GOT3 (cell line): ENCODE measurements around the gene UBASH3A.

Experiments
- DNase-seq: peaks from one replicate; lab custom pipeline; 2025; ENCODE audit warnings: mixed read lengths; lab: John Stamatoyannopoulos, UW

UBASH3A gene

DNA sequence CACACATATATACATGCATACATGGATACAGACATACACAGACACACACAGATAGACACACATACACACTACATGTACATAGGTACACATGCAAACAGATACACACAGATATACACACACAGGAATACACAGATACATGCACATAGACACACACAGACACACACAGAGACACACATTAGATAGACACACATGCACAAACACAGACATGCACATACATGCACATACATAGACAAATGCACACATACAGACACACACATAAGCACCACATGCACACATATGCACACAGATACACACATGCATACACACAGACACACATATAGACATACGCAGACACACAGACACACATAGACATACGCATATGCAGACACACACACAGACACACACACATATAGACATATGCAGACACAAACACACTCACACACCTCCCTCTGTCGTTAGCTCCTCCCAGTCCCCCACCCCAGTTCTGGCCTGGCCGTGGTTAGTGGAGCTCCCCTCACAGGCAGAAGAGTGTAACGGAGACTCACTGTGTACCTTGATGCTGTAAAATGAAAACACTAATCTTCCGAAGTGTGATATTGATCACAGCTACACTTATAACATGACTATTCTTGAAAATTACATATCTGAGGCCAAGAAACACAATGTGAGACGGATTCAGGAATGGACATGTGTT, 7.6 kb downstream of the UBASH3A start:
- DNase-seq, result no peak

- DNase-seq, result no peak
These were observed 8.4 kb downstream of the UBASH3A start for GRCh38 chr21:42411891-42412635.

- no peak for DNase-seq
These were observed 8.9 kb downstream of the UBASH3A start for GRCh38 chr21:42412636-42412933.

GRCh38 chr21:42413093-42413492, 9.4 kb downstream of the UBASH3A start:
- no peak for DNase-seq

DNA sequence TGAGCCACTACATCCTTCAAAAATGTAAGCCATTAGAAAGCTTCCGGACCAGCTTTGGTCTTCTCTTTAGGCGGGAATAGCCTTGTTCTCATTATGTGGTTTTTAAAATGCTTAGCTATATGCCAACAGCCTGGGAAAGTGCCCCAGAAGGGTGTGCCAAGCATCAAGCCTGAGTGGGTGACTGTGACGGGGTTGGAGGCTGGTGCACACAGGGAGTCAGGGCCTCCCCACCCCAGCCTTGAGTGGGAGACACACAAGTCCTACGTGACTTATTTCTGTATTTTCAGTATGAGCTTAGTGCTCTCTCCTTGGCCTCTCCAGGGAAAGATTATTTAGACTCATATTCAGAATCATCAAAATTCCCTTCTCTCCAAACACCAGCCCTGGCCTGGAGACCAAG, 9.8 kb downstream of the UBASH3A start:
- no peak for DNase-seq

GRCh38 chr21:42414066-42414465, 10.4 kb downstream of the UBASH3A start:
- DNase-seq, result no peak

DNA sequence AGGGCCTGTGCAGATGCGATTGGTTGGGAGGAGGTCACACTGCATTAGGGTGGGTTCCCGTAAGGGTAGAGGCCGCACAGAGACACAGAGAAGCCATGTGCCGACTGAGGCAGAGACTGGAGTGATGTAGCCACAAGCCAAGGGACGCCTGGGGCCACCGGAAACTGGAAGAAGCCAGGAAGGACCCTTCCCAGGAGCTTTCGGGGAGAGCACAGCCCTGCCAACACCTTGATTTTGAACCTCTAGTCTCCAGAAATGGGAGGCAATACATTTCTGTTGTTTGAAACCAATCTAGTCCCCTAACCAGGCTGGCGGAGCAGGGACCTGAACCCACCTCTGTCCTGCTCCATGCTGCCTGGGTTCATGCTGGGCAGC, 10.8 kb downstream of the UBASH3A start:
- no peak for DNase-seq

- peak; percentile 20 for DNase-seq
These were observed 11.4 kb downstream of the UBASH3A start for GRCh38 chr21:42414928-42415769.

DNA sequence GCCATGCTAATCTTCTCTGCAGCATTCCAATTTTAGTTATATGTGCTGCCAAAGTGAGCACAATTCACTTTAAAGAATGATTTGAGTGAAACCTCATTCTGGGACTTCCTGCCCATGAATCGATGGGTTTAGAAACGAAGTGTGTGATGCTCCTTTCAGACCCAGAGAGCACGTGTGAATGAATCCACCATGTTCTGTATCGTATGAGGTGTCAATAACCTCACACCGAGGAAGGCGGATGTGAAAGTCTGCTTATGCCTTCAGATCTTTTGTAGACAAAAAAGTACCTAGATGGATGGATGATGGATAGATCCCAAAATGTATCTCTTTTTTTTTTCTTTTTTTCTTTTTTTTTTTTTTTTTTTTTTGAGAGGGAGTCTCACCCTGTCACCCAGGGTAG, 13.8 kb downstream of the UBASH3A start:
- no peak for DNase-seq

DNA sequence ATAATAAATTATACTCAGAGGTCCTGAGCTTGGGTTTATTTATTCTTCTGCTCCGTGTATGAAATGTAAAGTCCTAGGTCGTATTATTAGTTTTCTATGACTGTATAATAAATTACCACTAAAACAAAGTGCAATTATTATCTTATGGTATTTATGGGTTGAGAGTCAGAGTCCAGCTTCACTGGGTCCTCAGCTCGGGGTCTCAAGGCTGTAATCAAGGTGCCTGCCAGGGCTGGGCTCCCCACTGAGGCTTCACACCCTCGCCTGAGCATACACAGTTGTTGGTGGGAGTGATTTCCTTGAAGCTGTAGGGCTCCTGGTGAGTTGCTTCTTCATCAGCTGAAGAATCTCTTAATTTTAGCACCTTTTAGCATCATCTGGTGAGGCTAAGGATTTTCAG, 15.2 kb downstream of the UBASH3A start:
- no peak for DNase-seq

DNA sequence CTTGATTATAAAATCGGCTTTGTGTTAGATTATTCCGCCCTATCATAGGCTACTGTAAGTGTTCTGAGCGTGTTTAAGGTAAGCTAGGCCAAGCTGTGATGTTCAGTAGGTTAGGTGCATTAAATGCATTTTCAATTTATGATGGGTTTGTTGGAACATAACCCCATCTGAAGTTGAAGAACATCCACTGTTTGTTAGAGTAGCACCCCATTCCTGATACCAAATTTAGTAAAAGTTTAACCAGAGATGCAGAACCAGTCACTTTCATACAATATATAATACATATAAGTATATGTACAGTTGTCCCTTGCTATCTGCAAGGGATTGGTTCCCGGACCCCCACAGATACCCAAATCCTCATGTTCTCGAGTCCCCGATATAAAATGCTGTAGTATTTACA, 16.1 kb downstream of the UBASH3A start:
- no peak for DNase-seq

- no peak for DNase-seq
These were observed 17.5 kb downstream of the UBASH3A start for GRCh38 chr21:42421018-42421793.

DNA sequence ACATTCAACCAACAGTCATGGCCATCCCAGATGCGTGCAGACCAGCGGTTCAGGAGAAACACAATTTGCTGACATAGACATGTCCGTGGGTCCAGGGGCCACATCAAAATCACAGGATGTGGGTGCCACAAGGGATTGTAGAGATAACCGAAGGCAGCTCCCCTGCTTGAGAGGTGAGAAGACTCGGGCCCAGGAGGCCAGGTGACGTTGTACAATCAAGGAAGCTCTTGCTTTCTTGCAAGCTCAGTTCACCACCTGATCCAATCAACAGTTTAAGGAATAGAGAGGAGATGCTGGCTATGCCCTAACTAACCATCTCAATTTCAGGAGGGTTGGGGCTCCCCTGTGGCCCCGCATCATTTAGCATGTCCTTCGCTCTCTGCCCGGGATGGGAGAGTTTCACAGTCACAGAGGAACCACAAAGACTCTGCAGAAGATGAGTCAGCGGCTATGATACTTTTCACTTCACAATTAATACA, 19.5 kb downstream of the UBASH3A start:
- no peak for DNase-seq

DNA sequence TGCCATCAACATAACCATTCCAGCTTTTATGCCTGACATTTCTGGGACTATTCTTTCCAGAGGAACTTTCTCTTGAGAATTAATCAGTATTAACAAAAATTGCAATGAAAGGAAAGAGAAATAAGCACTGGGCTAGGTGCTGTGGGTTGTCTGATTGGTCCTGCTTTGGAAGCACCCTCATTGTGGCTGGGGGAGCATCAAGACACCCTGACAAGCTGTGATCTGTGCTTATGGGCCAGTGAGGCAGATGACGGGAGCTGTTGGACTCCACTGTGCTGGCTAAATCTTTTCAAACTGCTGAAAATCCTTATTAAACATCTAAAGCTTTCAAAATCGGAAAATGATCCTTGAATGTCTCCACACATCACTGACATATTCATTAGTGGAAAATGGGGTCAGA, 20.0 kb downstream of the UBASH3A start:
- DNase-seq, result no peak

GRCh38 chr21:42424914-42425541, 21.3 kb downstream of the UBASH3A start:
- no peak for DNase-seq

- no peak for DNase-seq
These were observed 21.9 kb downstream of the UBASH3A start for GRCh38 chr21:42425591-42425990.

GRCh38 chr21:42426424-42426823, 22.7 kb downstream of the UBASH3A start:
- DNase-seq, result no peak

DNA sequence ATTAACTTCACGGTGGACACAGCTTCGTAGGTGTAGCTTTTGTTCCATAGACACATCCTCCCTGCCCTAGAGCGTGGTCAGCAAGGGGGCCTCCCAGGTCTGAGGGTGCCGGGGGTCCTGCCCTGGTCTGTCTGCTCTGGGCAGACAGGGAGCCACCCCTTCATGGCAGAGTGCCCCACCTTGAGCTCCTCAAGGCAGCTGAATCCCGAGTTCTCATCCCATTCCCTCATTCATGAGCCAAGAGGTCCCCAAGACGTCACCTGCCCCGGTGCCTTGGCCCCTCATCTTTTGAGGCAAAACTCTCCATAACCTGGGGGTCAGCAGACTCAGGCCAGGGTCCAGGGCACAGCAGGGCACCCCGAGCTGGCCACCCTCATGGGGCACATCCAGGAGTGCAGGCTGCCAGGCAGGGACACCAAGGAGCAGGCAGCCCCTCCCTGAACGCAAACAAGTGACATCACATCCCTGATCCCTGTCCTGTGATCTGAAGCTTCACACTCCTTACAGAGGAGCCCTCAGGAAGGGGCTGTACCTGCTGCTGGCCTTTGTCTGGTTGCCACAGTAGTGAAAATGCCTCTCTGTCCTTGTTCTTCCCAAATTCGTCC, 23.3 kb downstream of the UBASH3A start:
- DNase-seq, result no peak

GRCh38 chr21:42427809-42428419, 24.2 kb downstream of the UBASH3A start:
- DNase-seq, result no peak

GRCh38 chr21:42429021-42429420, 25.3 kb downstream of the UBASH3A start:
- no peak for DNase-seq

DNA sequence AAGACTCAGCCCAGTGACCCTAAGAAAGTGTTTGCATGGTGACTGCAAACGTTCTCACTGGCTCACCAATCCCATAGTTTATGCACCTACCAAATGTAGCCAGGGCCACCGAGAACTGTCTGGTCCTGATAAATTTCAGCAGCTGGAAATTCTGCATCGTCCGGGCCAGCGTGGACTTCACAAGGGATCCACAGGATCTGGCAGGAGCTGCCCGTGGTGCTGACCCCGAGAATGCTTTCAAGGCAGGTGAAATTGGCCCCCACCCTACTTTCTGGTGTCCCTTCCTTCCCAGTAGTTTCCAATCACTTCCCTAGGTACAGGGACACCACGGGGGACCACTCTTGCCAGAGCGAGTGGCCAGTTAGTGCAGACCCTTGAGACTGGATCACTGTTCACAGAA, 26.2 kb downstream of the UBASH3A start:
- DNase-seq, result no peak
